Psoas muscle (tissue), 8 donors: ENCODE measurements around the gene SCN4B. TPM values are rescaled to one million over a fixed set of nuclear protein-coding genes. Genes with fewer than 3 reads are reported as not detected.
A peak's percentile ranks its signal among the peaks of the same experiment; 100 is the strongest.

ENCODE experiments used
- ATAC-seq, 4 donors: fragments of 200-7000 bp; cut with Tn5 transposase; one replicate each; pipeline ENCODE4 v1.9.1; 2020; ENCODE audit warnings: moderate library complexity in 3 of 4, mild to moderate bottlenecking in 2 of 4
- DNase-seq, 2 donors: peaks; one replicate each; pipeline ENCODE4 v3.0.0-alpha.2; 2020
- H3K27ac ChIP-seq: fragments of 200-600 bp; one replicate; pipeline ENCODE4 v1.8.0; 2022
- H3K27me3 ChIP-seq, 3 donors: fragments of 200-600 bp in 1 of 3; one replicate each; pipeline versions ENCODE4 v1.6.1 to v1.8.0; 2013 to 2022; ENCODE audit warnings: low read length in 2 of 3, mild to moderate bottlenecking in 2 of 3, moderate library complexity in 1 of 3; ENCODE audit not compliant: insufficient read depth in 3 of 3
- H3K36me3 ChIP-seq, 2 donors: fragments of 200-600 bp in 1 of 2; one replicate each; pipeline versions ENCODE4 v1.6.1 to v1.8.0; 2013 to 2022; ENCODE audit warnings: low read depth in 1 of 2, mild to moderate bottlenecking in 1 of 2, moderate library complexity in 1 of 2; ENCODE audit not compliant: insufficient read depth in 1 of 2
- H3K4me1 ChIP-seq: fragments of 200-600 bp; one replicate; pipeline ENCODE4 v1.8.0; 2022
- H3K4me3 ChIP-seq: fragments of 200-600 bp; one replicate; pipeline ENCODE4 v1.8.0; 2022; ENCODE audit warnings: mild to moderate bottlenecking
- H3K9me3 ChIP-seq: fragments of 200-600 bp; one replicate; pipeline ENCODE4 v1.8.0; 2022
- WGBS, 3 donors: extraction: QIAGEN DNeasy Blood & Tissue Kit; methylation state at CpG; one replicate each; pipeline versions ENCODE4 v1.1.6 to v1.1.7; 2013; 5-methylcytosine and 5-hydroxymethylcytosine counted together
- intact Hi-C, 2 donors: fragments of 100-400 bp; cut with DNase I; formaldehyde crosslinking; loops; one replicate each; pipeline versions ENCODE4 v1.11.0 to v1.14.2; 2022
- polyA plus RNA-seq, 3 donors: library from polyadenylated mRNA; stranded (reverse); fragments of 200-250 nt; gene quantifications; one replicate each; pipeline ENCODE4 v1.2.3, GENCODE V29; 2013
- total RNA-seq, 4 donors: library from RNA; stranded (reverse); fragmentation: NEBNext Ultra II Directional in 2 of 4; extraction: Animal tissue kit (Norgen Biotek cat#: 25700) in 2 of 4; gene quantifications; one replicate each; pipeline versions ENCODE4 v1.2.1 to v1.2.4, GENCODE V29; 2021 to 2023
- TF ChIP-seq, protein P1 (sequence below): fragments of 200-600 bp; IDR thresholded peaks from one replicate; pipeline ENCODE4 v1.8.0; 2022; ENCODE audit warnings: antibody characterized with exemption
- donor health status: healthy with polysubstance abuse.
- donor health status: DM: no; HTN: no; CAD: no; lungs with moderate emphysema.
- donor health status: Bipolar disorder and iron deficiency.
- donor health status: healthy.
- donor health status: DM: yes; HTN: yes; CAD: no.
- donor health status: DM: no; HTN: no; CAD: no.
- donor health status: DM: no; HTN: no; CAD: no.
- donor health status: DM: yes; HTN: yes; CAD: no.

SCN4B gene
- total and polyA plus RNA-seq, 7 donors: 3.6 to 15.1 (median 6.3) TPM

- 70 to 83% (median 76%) methylated on average over 8 of the region's 8 CpGs for WGBS, 3 donors
- peak overlapping the region; percentile 52 for H3K27ac ChIP-seq
- peak in 1 of 2 donors; percentile 47 for DNase-seq
Observed at GRCh38 chr11:118148240-118148639, 4.4 kb downstream of the SCN4B start.

GRCh38 chr11:118147502-118147901 is 5.1 kb downstream of the SCN4B start:
- ATAC-seq (no peak), DNase-seq (peak in 1 of 2 donors; percentile 18)
- Histone ChIP-seq H3K4me3 (no peak overlapping the region), H3K36me3 (no peaks in the 10 kb centered on the region), H3K27ac (peak overlapping the region; percentile 52), H3K4me1 (no peaks in the 10 kb centered on the region), H3K9me3 (no peaks in the 10 kb centered on the region), H3K27me3 (peaks cover 0 to 8% (median 0%) of the 10 kb centered on the region in 3 donors)
- intact Hi-C loops: loop anchor here (5.0 to 10.0 kb wide), 3 partner anchors 207 to 347 kb away; partner anchors contain the start of gene UBE4A (in 1 of the 2)
- WGBS, 3 donors: 67 to 79% (median 71%) methylated on average over 3 of the region's 3 CpGs
- TF ChIP-seq, protein P1, sequence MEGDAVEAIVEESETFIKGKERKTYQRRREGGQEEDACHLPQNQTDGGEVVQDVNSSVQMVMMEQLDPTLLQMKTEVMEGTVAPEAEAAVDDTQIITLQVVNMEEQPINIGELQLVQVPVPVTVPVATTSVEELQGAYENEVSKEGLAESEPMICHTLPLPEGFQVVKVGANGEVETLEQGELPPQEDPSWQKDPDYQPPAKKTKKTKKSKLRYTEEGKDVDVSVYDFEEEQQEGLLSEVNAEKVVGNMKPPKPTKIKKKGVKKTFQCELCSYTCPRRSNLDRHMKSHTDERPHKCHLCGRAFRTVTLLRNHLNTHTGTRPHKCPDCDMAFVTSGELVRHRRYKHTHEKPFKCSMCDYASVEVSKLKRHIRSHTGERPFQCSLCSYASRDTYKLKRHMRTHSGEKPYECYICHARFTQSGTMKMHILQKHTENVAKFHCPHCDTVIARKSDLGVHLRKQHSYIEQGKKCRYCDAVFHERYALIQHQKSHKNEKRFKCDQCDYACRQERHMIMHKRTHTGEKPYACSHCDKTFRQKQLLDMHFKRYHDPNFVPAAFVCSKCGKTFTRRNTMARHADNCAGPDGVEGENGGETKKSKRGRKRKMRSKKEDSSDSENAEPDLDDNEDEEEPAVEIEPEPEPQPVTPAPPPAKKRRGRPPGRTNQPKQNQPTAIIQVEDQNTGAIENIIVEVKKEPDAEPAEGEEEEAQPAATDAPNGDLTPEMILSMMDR: no peak

More at GRCh38 chr11:118148240-118148639, 4.4 kb downstream of the SCN4B start:
- no peaks in the 10 kb centered on the region for H3K4me1 ChIP-seq
- H3K27me3 ChIP-seq: peaks cover 0 to 12% (median 0%) of the 10 kb centered on the region in 3 donors
- intact Hi-C loops: loop anchor here (5.0 to 10.0 kb wide), 3 partner anchors 207 to 347 kb away; partner anchors contain the start of gene UBE4A (in 1 of the 2)
- ATAC-seq: no peak
- no peaks in the 10 kb centered on the region for H3K36me3 ChIP-seq
- H3K4me3 ChIP-seq: no peak overlapping the region
- no peaks in the 10 kb centered on the region for H3K9me3 ChIP-seq
- TF ChIP-seq, protein P1: no peak

- Histone ChIP-seq H3K4me3 (no peak overlapping the region), H3K9me3 (no peaks in the 10 kb centered on the region), H3K27ac (peak overlapping the region; percentile 52), H3K4me1 (no peaks in the 10 kb centered on the region), H3K27me3 (no peaks in the 10 kb centered on the region), H3K36me3 (no peaks in the 10 kb centered on the region)
- DNase-seq (peak in 1 of 2 donors; percentile 7), ATAC-seq (peak in 3 of 4 donors; percentile 26 to 47 (median 34))
- TF ChIP-seq, protein P1: no peak
- intact Hi-C loops: loop anchor here (1.0 to 10.0 kb wide), 4 partner anchors 25 to 348 kb away; partner anchors contain the start of gene UBE4A (in 1 of the 2)
- 53 to 83% (median 67%) methylated on average over 6 of the region's 6 CpGs for WGBS, 3 donors
Observed at GRCh38 chr11:118146554-118146953, 6.1 kb downstream of the SCN4B start.

DNA sequence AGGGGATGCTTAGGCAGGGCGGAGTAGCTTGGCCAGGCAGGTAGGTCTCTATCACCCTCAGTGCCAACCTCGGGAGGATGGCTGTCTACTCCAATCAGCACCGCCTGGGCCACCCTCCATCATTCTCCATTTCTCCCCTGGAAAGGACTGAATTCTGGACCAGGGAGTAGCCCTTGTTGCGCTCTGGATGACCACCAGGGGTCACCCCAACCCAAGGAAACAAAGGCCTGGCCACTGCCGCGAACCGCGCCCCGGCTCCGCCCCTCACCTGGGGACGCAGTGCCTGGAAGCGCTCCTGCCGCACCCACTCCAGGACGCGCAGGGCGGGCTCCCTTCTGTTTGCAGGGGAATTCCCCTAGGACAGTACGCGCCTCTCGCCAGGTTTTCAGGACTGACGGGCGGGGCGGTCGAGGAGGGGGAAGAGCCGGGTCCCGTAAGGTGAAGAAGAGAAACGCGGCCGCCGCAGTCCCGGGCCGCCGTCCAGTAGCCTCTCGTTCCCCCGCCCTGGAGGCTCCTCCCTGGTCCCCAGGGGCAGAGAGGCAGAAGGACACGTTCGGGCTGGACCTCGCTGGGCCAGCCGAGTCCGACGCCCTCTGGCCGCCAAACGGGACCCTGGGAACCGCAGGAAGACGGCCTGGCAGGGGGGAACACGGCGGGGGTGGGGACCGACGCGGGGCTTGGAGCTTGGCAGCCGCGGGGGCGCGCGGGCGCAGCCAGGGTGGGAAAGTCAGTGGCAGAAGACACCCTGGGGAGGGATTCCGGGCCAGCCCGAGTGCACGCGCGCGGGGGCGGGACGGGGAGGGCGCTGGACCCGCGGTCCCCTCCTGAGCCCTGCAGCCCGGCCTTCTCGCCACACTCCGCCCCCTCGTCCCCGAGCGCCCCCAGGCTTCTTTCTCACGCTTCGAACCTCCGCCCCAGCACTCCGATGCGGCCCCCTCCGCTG is 7.1 kb downstream of the SCN4B start:
- WGBS, 3 donors: 3 to 7% (median 3%) methylated on average over 41 to 78 of the region's 78 CpGs
- TF ChIP-seq, protein P1: peak; percentile 90

More for the DNA sequence above, 7.1 kb downstream of the SCN4B start:
- Histone ChIP-seq H3K4me1 (no peaks in the 10 kb centered on the region), H3K4me3 (peak overlapping the region; percentile 67), H3K27ac (peak overlapping the region; percentile 52), H3K9me3 (no peaks in the 10 kb centered on the region), H3K27me3 (no peaks in the 10 kb centered on the region), H3K36me3 (no peaks in the 10 kb centered on the region)
- intact Hi-C loops: loop anchor here (1.0 to 10.0 kb wide), 6 partner anchors 26 to 349 kb away; partner anchors contain the start of gene UBE4A (in 1 of the 2)
- peak; percentile 90 to 96 (median 94) for ATAC-seq
- peak; percentile 81 to 91 for DNase-seq
